Progenitor cell of endocrine pancreas (in vitro differentiated cells): Measurements from ENCODE around the gene CSRNP3. TPM values are rescaled to one million over a fixed set of nuclear protein-coding genes. Genes with fewer than 3 reads are reported as not detected.

Source experiments
- DNase-seq: peaks from one replicate; pipeline ENCODE4 v3.0.0; 2021; ENCODE audit warnings: low spot score; ENCODE audit not compliant: unreplicated experiment
- H3K27ac Mint-ChIP-seq: 2 replicates; pipeline ENCODE4 v1.8.0; 2021; ENCODE audit warnings: mild to moderate bottlenecking, moderate library complexity, mixed read lengths
- H3K27me3 Mint-ChIP-seq: 2 replicates; pipeline ENCODE4 v1.8.0; 2021; ENCODE audit warnings: mixed read lengths
- H3K36me3 Mint-ChIP-seq: 2 replicates; pipeline ENCODE4 v1.8.0; 2022; ENCODE audit warnings: mixed read lengths; ENCODE audit not compliant: insufficient read depth
- H3K4me1 Mint-ChIP-seq: 2 replicates; pipeline ENCODE4 v1.8.0; 2021; ENCODE audit warnings: low read depth, mixed read lengths
- H3K4me3 Mint-ChIP-seq: 2 replicates; pipeline ENCODE4 v1.8.0; 2021; ENCODE audit warnings: low read depth, mild to moderate bottlenecking, moderate library complexity, mixed read lengths
- H3K9me3 Mint-ChIP-seq: 2 replicates; pipeline ENCODE4 v1.8.0; 2021; ENCODE audit warnings: low read depth, mixed read lengths
- CTCF ChIP-seq: fragments of 200-600 bp; sonication (generic); IDR thresholded peaks from one replicate; pipeline ENCODE4 v1.5.0; 2021; ENCODE audit warnings: antibody characterized with exemption, mild to moderate bottlenecking; ENCODE audit not compliant: unreplicated experiment
- total RNA-seq: library from RNA; stranded (reverse); gene quantifications from 2 replicates; pipeline ENCODE4 v1.2.1, GENCODE V29; 2021

The CSRNP3 gene
- total RNA-seq, 1 donor from 2014 or later: 10.7 TPM

- no peaks in the 10 kb centered on the region for H3K27me3 Mint-ChIP-seq
- H3K27ac Mint-ChIP-seq: no peak overlapping the region
- no peak for TF ChIP-seq CTCF
- no peaks in the 10 kb centered on the region for H3K9me3 Mint-ChIP-seq
- H3K4me3 Mint-ChIP-seq: no peak overlapping the region
- H3K36me3 Mint-ChIP-seq: no peaks in the 10 kb centered on the region
- DNase-seq: no peak
- peaks cover 14% of the 10 kb centered on the region for H3K4me1 Mint-ChIP-seq
These were observed 98.9 kb downstream of the CSRNP3 start for GRCh38 chr2:165568361-165568760.

GRCh38 chr2:165571477-165571876, 102.0 kb downstream of the CSRNP3 start:
- no peak overlapping the region for H3K4me3 Mint-ChIP-seq
- peaks cover 26% of the 10 kb centered on the region for H3K4me1 Mint-ChIP-seq
- TF ChIP-seq CTCF: no peak
- no peaks in the 10 kb centered on the region for H3K27me3 Mint-ChIP-seq
- H3K27ac Mint-ChIP-seq: no peak overlapping the region
- H3K36me3 Mint-ChIP-seq: no peaks in the 10 kb centered on the region
- H3K9me3 Mint-ChIP-seq: no peaks in the 10 kb centered on the region
- DNase-seq: no peak

GRCh38 chr2:165572151-165572550, 102.7 kb downstream of the CSRNP3 start:
- H3K36me3 Mint-ChIP-seq: no peaks in the 10 kb centered on the region
- no peaks in the 10 kb centered on the region for H3K27me3 Mint-ChIP-seq
- H3K4me1 Mint-ChIP-seq: peaks cover 26% of the 10 kb centered on the region
- no peak for DNase-seq
- no peaks in the 10 kb centered on the region for H3K9me3 Mint-ChIP-seq
- H3K27ac Mint-ChIP-seq: peak overlapping the region; percentile 4
- TF ChIP-seq CTCF: no peak
- no peak overlapping the region for H3K4me3 Mint-ChIP-seq

GRCh38 chr2:165573534-165574461, 104.3 kb downstream of the CSRNP3 start:
- peak overlapping the region; percentile 11 for H3K27ac Mint-ChIP-seq

More at GRCh38 chr2:165573534-165574461, 104.3 kb downstream of the CSRNP3 start:
- H3K4me1 Mint-ChIP-seq: peaks cover 24% of the 10 kb centered on the region
- H3K9me3 Mint-ChIP-seq: no peaks in the 10 kb centered on the region
- peak; percentile 53 for DNase-seq
- H3K27me3 Mint-ChIP-seq: no peaks in the 10 kb centered on the region
- H3K36me3 Mint-ChIP-seq: no peaks in the 10 kb centered on the region
- H3K4me3 Mint-ChIP-seq: peak overlapping the region; percentile 76
- no peak for TF ChIP-seq CTCF
